Vagina (tissue), 2 donors: ENCODE data around the gene PIN1. TPM values are rescaled to one million over a fixed set of nuclear protein-coding genes. Genes with fewer than 3 reads are reported as not detected.
A peak's percentile ranks its signal among the peaks of the same experiment; 100 is the strongest.
"Not testable (repeated sequence)": the region's sequence is repeated elsewhere in the genome, so short reads cannot be mapped to it uniquely, and the experiment has no call there.

Experiments
- DNase-seq, 2 donors: peaks; one replicate each; pipeline ENCODE4 v3.0.0-alpha.2; 2017; ENCODE audit errors: extremely low spot score in 2 of 2
- H3K27ac ChIP-seq: fragments of 200-600 bp; sonication (generic); one replicate; pipeline ENCODE4 v1.5.1; 2019
- H3K27me3 ChIP-seq: fragments of 200-600 bp; sonication (generic); one replicate; pipeline ENCODE4 v1.5.1; 2019
- H3K36me3 ChIP-seq, 2 donors: fragments of 200-600 bp; sonication (generic); one replicate each; pipeline ENCODE4 v1.5.1; 2017 to 2019
- H3K4me1 ChIP-seq: fragments of 200-600 bp; sonication (generic); one replicate; pipeline ENCODE4 v1.5.1; 2019
- H3K4me3 ChIP-seq, 2 donors: fragments of 200-600 bp; sonication (generic); 1 replicate in 1 of 2; 2 replicates in 1 of 2; pipeline ENCODE4 v1.5.1; 2016 to 2019
- H3K9me3 ChIP-seq: fragments of 200-600 bp; sonication (generic); one replicate; pipeline ENCODE4 v1.5.1; 2019
- CTCF ChIP-seq, 3 experiments: fragments of 450-650 bp in 2 of 3; fragments of 200-600 bp in 1 of 3; sonication (generic) in 1 of 3; IDR thresholded peaks; one replicate each; pipeline ENCODE4 v1.5.1; 2017 to 2019; ENCODE audit warnings: antibody characterized with exemption in 3 of 3, mild to moderate bottlenecking in 2 of 3, moderate library complexity in 2 of 3
- POLR2A ChIP-seq, 2 donors: fragments of 450-650 bp; IDR thresholded peaks; one replicate each; pipeline ENCODE4 v1.6.1; 2017; ENCODE audit warnings: antibody characterized with exemption in 2 of 2, mild to moderate bottlenecking in 2 of 2, moderate library complexity in 2 of 2
- POLR2AphosphoS5 ChIP-seq, 2 donors: sonication (generic); formaldehyde crosslinking; IDR thresholded peaks; one replicate each; pipeline ENCODE4 v1.9.0; 2017; ENCODE audit warnings: antibody characterized with exemption in 2 of 2, mild to moderate bottlenecking in 2 of 2, low read depth in 1 of 2; ENCODE audit not compliant: insufficient read depth in 1 of 2
- intact Hi-C: fragments of 100-400 bp; cut with DNase I; formaldehyde crosslinking; loops from one replicate; pipeline ENCODE4 v1.15.1; 2023
- total RNA-seq: library from RNA; depleted of rRNA; stranded (reverse); fragments of >200 nt; gene quantifications from one replicate; pipeline ENCODE4 v1.2.3, GENCODE V29; 2016

PIN1 gene
- total RNA-seq, 1 donor from 2014 or later = 73.4 TPM

GRCh38 chr19:9818734-9819595 is 16.2 kb upstream of the PIN1 start, which contains the start of gene FBXL12:
FBXL12 (minus strand) TSS chr19:9819079; CDS start chr19:9818813, 266 bp downstream.
- no peaks in the 10 kb centered on the region for H3K27me3 ChIP-seq
- intact Hi-C loops = no loop called here
- H3K36me3 ChIP-seq = no peaks in the 10 kb centered on the region
- peak within 1 kb of the TSS; percentile 83 to 91 for H3K4me3 ChIP-seq
- H3K4me1 ChIP-seq = peaks cover 29% of the 10 kb centered on the region
- H3K9me3 ChIP-seq = no peaks in the 10 kb centered on the region
- DNase-seq = peak; percentile 99 to 100
- peak within 1 kb of the TSS; percentile 88 for H3K27ac ChIP-seq
- no peak for TF ChIP-seq CTCF (IDR thresholded peaks at IDR 0.05)
- TF ChIP-seq POLR2A (IDR thresholded peaks at IDR 0.05) = peak in 1 of 2 donors; percentile 80
- TF ChIP-seq POLR2AphosphoS5 (IDR thresholded peaks at IDR 0.05; ENCODE audit: insufficient read depth in 1 of 2, low read depth in 1 of 2) = peak; percentile 11 to 97

GRCh38 chr19:9819596-9819909 is 15.6 kb upstream of the PIN1 start:
- no peaks in the 10 kb centered on the region for H3K27me3 ChIP-seq
- peaks cover 29% of the 10 kb centered on the region for H3K4me1 ChIP-seq
- no peak for DNase-seq
- no peaks in the 10 kb centered on the region for H3K9me3 ChIP-seq
- H3K4me3 ChIP-seq = peak overlapping the region; percentile 31 to 91
- TF ChIP-seq POLR2AphosphoS5 (IDR thresholded peaks at IDR 0.05; ENCODE audit: insufficient read depth in 1 of 2, low read depth in 1 of 2) (peak; percentile 9 to 39), POLR2A (IDR thresholded peaks at IDR 0.05) (no peak)
- intact Hi-C loops = no loop called here
- H3K36me3 ChIP-seq = no peaks in the 10 kb centered on the region
- H3K27ac ChIP-seq = peak overlapping the region; percentile 88

GRCh38 chr19:9820034-9820433 is 15.1 kb upstream of the PIN1 start:
- H3K4me3 ChIP-seq = peak overlapping the region in 1 of 2 donors; percentile 91
- H3K27me3 ChIP-seq, DNase-seq, intact Hi-C loops, H3K9me3 ChIP-seq, H3K36me3 ChIP-seq: not testable (repeated sequence)
- H3K27ac ChIP-seq = peak overlapping the region; percentile 88
- peaks cover 29% of the 10 kb centered on the region for H3K4me1 ChIP-seq

GRCh38 chr19:9823816-9824215 is 11.3 kb upstream of the PIN1 start:
- Histone ChIP-seq H3K27ac (no peak overlapping the region), H3K4me1 (peaks cover 28% of the 10 kb centered on the region), H3K9me3 (no peaks in the 10 kb centered on the region), H3K36me3 (no peaks in the 10 kb centered on the region), H3K4me3 (no peak overlapping the region), H3K27me3 (no peaks in the 10 kb centered on the region)
- no peak for TF ChIP-seq CTCF (IDR thresholded peaks at IDR 0.05)
- no peak for TF ChIP-seq POLR2A (IDR thresholded peaks at IDR 0.05)
- TF ChIP-seq POLR2AphosphoS5 (IDR thresholded peaks at IDR 0.05; ENCODE audit: insufficient read depth in 1 of 2, low read depth in 1 of 2) = no peak
- DNase-seq = no peak
- intact Hi-C loops = no loop called here

GRCh38 chr19:9827289-9828238 is 7.6 kb upstream of the PIN1 start, which contains the start of gene UBL5:
UBL5 (plus strand) TSS chr19:9827918; CDS start chr19:9828338, 420 bp downstream.
- Histone ChIP-seq H3K4me1 (peaks cover 29% of the 10 kb centered on the region), H3K4me3 (peak within 1 kb of the TSS; percentile 91)
- intact Hi-C loops = no loop called here

More at GRCh38 chr19:9827289-9828238, 7.6 kb upstream of the PIN1 start, which contains the start of gene UBL5:
- no peak for DNase-seq
- TF ChIP-seq POLR2AphosphoS5 (IDR thresholded peaks at IDR 0.05; ENCODE audit: insufficient read depth in 1 of 2, low read depth in 1 of 2) (peak; percentile 94 to 97), POLR2A (IDR thresholded peaks at IDR 0.05) (peak in 1 of 2 donors; percentile 64), CTCF (IDR thresholded peaks at IDR 0.05) (no peak)
- peak within 1 kb of the TSS; percentile 79 for H3K27ac ChIP-seq
- no peaks in the 10 kb centered on the region for H3K27me3 ChIP-seq
- peaks cover 0 to 14% of the 10 kb centered on the region in 2 donors for H3K36me3 ChIP-seq
- no peaks in the 10 kb centered on the region for H3K9me3 ChIP-seq
